GM12878 (cell line): Measurements from ENCODE around the gene UHRF2. TPM values are rescaled to one million over a fixed set of nuclear protein-coding genes. Genes with fewer than 3 reads are reported as not detected.

Experiments
- ATAC-seq: fragments of 200-7000 bp; cut with Tn5 transposase; 3 replicates; pipeline ENCODE4 v1.9.1; 2020; ENCODE audit warnings: mild to moderate bottlenecking, moderate library complexity
- BruUV-seq: library from RNA; stranded (reverse); fragments of 400-500 nt; replicated peaks from 2 replicates; lab custom pipeline; 2021; lab: Mats Ljungman, UMichigan
- CTCF ChIA-PET: fragments of 300-600 bp; sonication (Branson Sonifier 250); formaldehyde crosslinking; extraction: SDS; loops from one replicate; lab custom pipeline; 2021; ENCODE audit warnings: inconsistent platforms; lab: Yijun Ruan, JAX
- POLR2A ChIA-PET: fragments of 350-600 bp; formaldehyde crosslinking; extraction: SDS; loops from one replicate; lab custom pipeline; 2021; ENCODE audit warnings: inconsistent platforms; lab: Charles Lee
- RAD21 ChIA-PET: fragments of 300-600 bp; sonication (Branson Sonifier 250); formaldehyde crosslinking; loops from one replicate; lab custom pipeline; 2023; ENCODE audit warnings: antibody characterized with exemption; ENCODE audit not compliant: unreplicated experiment; lab: Charles Lee
- SMC1A ChIA-PET: fragments of 300-600 bp; sonication (Branson Sonifier 250); formaldehyde crosslinking; loops from one replicate; lab custom pipeline; 2023; ENCODE audit not compliant: unreplicated experiment, uncharacterized antibody; lab: Charles Lee
- DNase-seq: peaks from one replicate; pipeline ENCODE4 v3.0.0-alpha.2; 2011; ENCODE audit warnings: low read depth, low spot score
- FAIRE-seq: peaks from 3 replicates; lab custom pipeline; 2011; peaks lifted over from hg19 to GRCh38; lab: Jason Lieb, UNC
- H2AFZ ChIP-seq: 2 replicates; pipeline ENCODE4 v1.6.0; 2011; ENCODE audit warnings: low read depth, low read length, control low read depth; ENCODE audit not compliant: control insufficient read depth
- H3K27ac ChIP-seq: 2 replicates; pipeline ENCODE4 v1.5.1; 2011; ENCODE audit warnings: control low read depth; ENCODE audit not compliant: control insufficient read depth, insufficient read depth
- H3K27me3 ChIP-seq, 2 experiments: replicated peaks in 1 of 2; 2 replicates each; pipeline versions ENCODE4 v1.6.0 to v1.6.1; 2011; ENCODE audit warnings: low read length in 1 of 2; ENCODE audit not compliant: control insufficient read depth in 2 of 2, insufficient read depth in 2 of 2
- H3K36me3 ChIP-seq, 2 experiments: 2 replicates each; pipeline ENCODE4 v1.5.1; 2011; ENCODE audit warnings: low read length in 1 of 2; ENCODE audit not compliant: control insufficient read depth in 2 of 2, insufficient read depth in 2 of 2
- H3K4me1 ChIP-seq: 2 replicates; pipeline ENCODE4 v1.6.1; 2011; ENCODE audit warnings: mild to moderate bottlenecking, low read length, moderate library complexity, mixed read lengths; ENCODE audit not compliant: control insufficient read depth, insufficient read depth
- H3K4me2 ChIP-seq: 2 replicates; pipeline ENCODE4 v1.6.0; 2011; ENCODE audit warnings: control low read depth; ENCODE audit not compliant: control insufficient read depth, insufficient read depth
- H3K4me3 ChIP-seq: fragments of 200-600 bp; sonication (generic); 2 replicates; pipeline ENCODE4 v1.5.1; 2016
- H3K79me2 ChIP-seq: 2 replicates; pipeline ENCODE4 v1.6.0; 2011; ENCODE audit warnings: low read length; ENCODE audit not compliant: control insufficient read depth, insufficient read depth
- H3K9ac ChIP-seq: 2 replicates; pipeline ENCODE4 v1.8.0; 2011; ENCODE audit warnings: low read length, control low read depth, mixed read lengths; ENCODE audit not compliant: control insufficient read depth, insufficient read depth
- H3K9me3 ChIP-seq: replicated peaks from 3 replicates; pipeline ENCODE4 v1.5.1; 2011; ENCODE audit warnings: mild to moderate bottlenecking, low read length; ENCODE audit not compliant: control insufficient read depth, insufficient read depth
- H4K20me1 ChIP-seq: 2 replicates; pipeline ENCODE4 v1.6.0; 2011; ENCODE audit not compliant: control insufficient read depth, insufficient read depth
- E4F1 ChIP-seq: fragments of 450-650 bp; IDR thresholded peaks from 2 replicates; pipeline ENCODE4 v1.6.1; 2018; ENCODE audit warnings: borderline replicate concordance, mild to moderate bottlenecking; ENCODE audit not compliant: partially characterized antibody
- MYB ChIP-seq: fragments of 150-350 bp; IDR thresholded peaks from 2 replicates; pipeline ENCODE4 v1.6.1; 2014; ENCODE audit warnings: mild to moderate bottlenecking, low read depth, low read length, borderline replicate concordance
- MYC ChIP-seq: IDR thresholded peaks from 2 replicates; pipeline ENCODE4 v1.6.1; 2011; ENCODE audit warnings: mild to moderate bottlenecking, low read length, moderate library complexity, inconsistent platforms; ENCODE audit not compliant: insufficient read depth, insufficient replicate concordance, insufficient read length, severe bottlenecking
- NFIC ChIP-seq: IDR thresholded peaks from 2 replicates; pipeline ENCODE4 v1.6.1; 2012; ENCODE audit warnings: low read depth, mild to moderate bottlenecking, inconsistent platforms, low read length, moderate library complexity
- NFYA ChIP-seq: IDR thresholded peaks from 2 replicates; pipeline ENCODE4 v1.6.1; 2011; ENCODE audit warnings: low read depth, mild to moderate bottlenecking, low read length, improper control_type of control experiment, borderline replicate concordance
- PML ChIP-seq: IDR thresholded peaks from 2 replicates; pipeline ENCODE4 v1.6.1; 2012; ENCODE audit warnings: low read length, inconsistent platforms
- ZNF207 ChIP-seq: fragments of 450-650 bp; IDR thresholded peaks from 2 replicates; pipeline ENCODE4 v1.6.1; 2014; ENCODE audit warnings: antibody characterized with exemption, mild to moderate bottlenecking, borderline replicate concordance
- WGBS: methylation state at CpG from one replicate; pipeline ENCODE4 v1.1.6; 2016; ENCODE audit warnings: low lambda C conversion rate; ENCODE audit not compliant: insufficient replicate concordance, insufficient coverage; ENCODE audit errors: missing lambda C conversion rate; 5-methylcytosine and 5-hydroxymethylcytosine counted together
- in situ Hi-C: fragments of 300-500 bp; cut with MboI; formaldehyde crosslinking; loops from 9 replicates; pipeline ENCODE4 v1.14.3; 2018; ENCODE audit warnings: mixed read lengths
- intact Hi-C: fragments of 100-400 bp; cut with micrococcal nuclease; formaldehyde crosslinking; loops from one replicate; pipeline ENCODE4 v1.14.2; 2022; ENCODE audit not compliant: unreplicated experiment
- polyA plus RNA-seq, 11 experiments: library from polyadenylated mRNA; depleted of rRNA in 4 of 11; unstranded in 6 of 11; stranded (reverse) in 5 of 11; fragments of >200 nt; fragmentation: Nextera tagmentation in 4 of 11; fragmentation: Illumina TruSeq in 1 of 11; extraction: Ambion mirVana in 4 of 11; extraction: Trizol in 1 of 11; gene quantifications; 1 replicate in 1 of 11; 2 replicates in 10 of 11; pipeline versions ENCODE4 v1.2.1 to v1.2.3, GENCODE V29; 2011 to 2016; ENCODE audit warnings: inconsistent platforms in 2 of 11, missing spikeins in 2 of 11, low read depth in 1 of 11
- total RNA-seq, 4 experiments: library from RNA; depleted of rRNA in 3 of 4; stranded (reverse); fragments of >200 nt in 3 of 4; fragmentation: Illumina TruSeq in 1 of 4; extraction: Trizol in 1 of 4; gene quantifications; 2 replicates each; pipeline versions ENCODE4 v1.2.1 to v1.2.3, GENCODE V29; 2013 to 2021

Gene UHRF2
- total and polyA plus RNA-seq, 10 of the 15 experiments (the other 5 are each of a cell fraction or from before 2014, with no cell fraction given): 11.2 to 95.8 (median 43.1) TPM

DNA sequence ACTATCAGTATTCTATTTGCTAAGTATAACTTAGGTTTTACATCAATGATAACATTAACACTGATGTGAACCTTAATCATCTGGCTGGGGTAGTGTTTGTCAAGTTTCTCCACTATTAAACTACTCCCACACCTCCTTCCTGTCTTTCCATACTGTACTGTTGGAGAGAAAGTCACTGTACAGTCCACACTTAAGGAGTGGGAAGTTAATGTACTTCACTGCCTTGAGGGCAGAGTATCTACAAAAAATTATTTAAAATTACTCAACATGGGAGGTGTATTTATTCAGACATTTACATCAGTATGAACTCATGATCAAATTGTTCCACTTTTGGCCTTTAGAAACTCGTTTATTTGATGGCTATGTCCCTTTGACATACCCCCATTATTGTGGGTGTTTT is 11.9 kb downstream of the UHRF2 start:
- intact Hi-C loops (no loop called here), in situ Hi-C loops (no loop called here)
- ChIA-PET RAD21 (interaction anchor here (1.5 to 1.6 kb wide), 2 partner anchors 10 to 69 kb away, joined by 5 to 10 read pairs; no protein-coding TSS in a partner anchor), CTCF (interaction anchor here (1.4 kb wide), 1 partner anchor 10 kb away, joined by 4 read pairs; no protein-coding TSS in a partner anchor), POLR2A (interaction anchor here (0.6 to 1.4 kb wide), 2 partner anchors 10 to 1452 kb away, joined by 5 to 8 read pairs; no protein-coding TSS in a partner anchor), SMC1A (interaction anchor here (0.6 to 1.0 kb wide), 3 partner anchors 13 to 46 kb away, joined by 3 to 4 read pairs (median 3); no protein-coding TSS in a partner anchor)
- no peaks in the 10 kb centered on the region for H4K20me1 ChIP-seq
- no peak overlapping the region for H3K9ac ChIP-seq
- no peak overlapping the region for H3K4me2 ChIP-seq
- BruUV-seq: no TSS peak
- no peak overlapping the region for H2AFZ ChIP-seq
- WGBS: 0% methylated on average over 1 of the region's 1 CpG
- peaks cover 18% of the 10 kb centered on the region for H3K4me1 ChIP-seq
- DNase-seq (no peak), ATAC-seq (no peak), FAIRE-seq (no peak)
- peaks cover 85% of the 10 kb centered on the region for H3K79me2 ChIP-seq
- TF ChIP-seq MYB (no peak), ZNF207 (no peak), PML (no peak), E4F1 (no peak), NFIC (no peak), MYC (no peak), NFYA (no peak)
- no peak overlapping the region for H3K27ac ChIP-seq
- H3K9me3 ChIP-seq: no peaks in the 10 kb centered on the region; the same call in 2 of the 3 replicates
- peaks cover 0 to 10% of the 10 kb centered on the region in 2 experiments; a peak in 2 of 4 replicates for H3K36me3 ChIP-seq
- no peak overlapping the region for H3K4me3 ChIP-seq
- H3K27me3 ChIP-seq: no peaks in the 10 kb centered on the region
